HL-60/S4 treated with retinoic acid at 250 ng/mL for 4 days and 3 days (cell line): ENCODE data around the gene HNF1A.
"Not testable (repeated sequence)": the region's sequence is repeated elsewhere in the genome, so short reads cannot be mapped to it uniquely, and the experiment has no call there.

ENCODE experiments used
- in situ Hi-C: fragments of 300-500 bp; cut with MboI; formaldehyde crosslinking; loops from 2 replicates; pipeline ENCODE4 v1.7.0; 2022; ENCODE audit warnings: low sequenced_read_pairs

Gene HNF1A

DNA sequence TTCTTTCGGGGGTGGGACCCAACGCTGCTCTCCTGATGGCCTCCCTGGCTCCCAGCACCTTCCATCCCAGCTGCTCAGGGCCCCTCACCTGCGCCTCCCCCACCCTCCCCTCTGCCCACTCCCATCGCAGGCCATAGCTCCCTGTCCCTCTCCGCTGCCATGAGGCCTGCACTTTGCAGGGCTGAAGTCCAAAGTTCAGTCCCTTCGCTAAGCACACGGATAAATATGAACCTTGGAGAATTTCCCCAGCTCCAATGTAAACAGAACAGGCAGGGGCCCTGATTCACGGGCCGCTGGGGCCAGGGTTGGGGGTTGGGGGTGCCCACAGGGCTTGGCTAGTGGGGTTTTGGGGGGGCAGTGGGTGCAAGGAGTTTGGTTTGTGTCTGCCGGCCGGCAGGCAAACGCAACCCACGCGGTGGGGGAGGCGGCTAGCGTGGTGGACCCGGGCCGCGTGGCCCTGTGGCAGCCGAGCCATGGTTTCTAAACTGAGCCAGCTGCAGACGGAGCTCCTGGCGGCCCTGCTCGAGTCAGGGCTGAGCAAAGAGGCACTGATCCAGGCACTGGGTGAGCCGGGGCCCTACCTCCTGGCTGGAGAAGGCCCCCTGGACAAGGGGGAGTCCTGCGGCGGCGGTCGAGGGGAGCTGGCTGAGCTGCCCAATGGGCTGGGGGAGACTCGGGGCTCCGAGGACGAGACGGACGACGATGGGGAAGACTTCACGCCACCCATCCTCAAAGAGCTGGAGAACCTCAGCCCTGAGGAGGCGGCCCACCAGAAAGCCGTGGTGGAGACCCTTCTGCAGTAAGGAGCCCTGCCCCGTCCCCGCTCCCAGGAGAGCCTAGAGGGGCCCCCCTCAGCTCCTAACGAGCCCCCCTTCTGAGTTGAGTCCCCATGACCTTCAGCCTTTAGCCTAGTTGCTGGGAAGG lies at the start of gene HNF1A:
TSS of gene HNF1A (plus strand) at position 248 of the 924 bp plus-strand sequence. CDS start at position 474, 226 bp downstream.
- in situ Hi-C loops, result no loop called here

DNA sequence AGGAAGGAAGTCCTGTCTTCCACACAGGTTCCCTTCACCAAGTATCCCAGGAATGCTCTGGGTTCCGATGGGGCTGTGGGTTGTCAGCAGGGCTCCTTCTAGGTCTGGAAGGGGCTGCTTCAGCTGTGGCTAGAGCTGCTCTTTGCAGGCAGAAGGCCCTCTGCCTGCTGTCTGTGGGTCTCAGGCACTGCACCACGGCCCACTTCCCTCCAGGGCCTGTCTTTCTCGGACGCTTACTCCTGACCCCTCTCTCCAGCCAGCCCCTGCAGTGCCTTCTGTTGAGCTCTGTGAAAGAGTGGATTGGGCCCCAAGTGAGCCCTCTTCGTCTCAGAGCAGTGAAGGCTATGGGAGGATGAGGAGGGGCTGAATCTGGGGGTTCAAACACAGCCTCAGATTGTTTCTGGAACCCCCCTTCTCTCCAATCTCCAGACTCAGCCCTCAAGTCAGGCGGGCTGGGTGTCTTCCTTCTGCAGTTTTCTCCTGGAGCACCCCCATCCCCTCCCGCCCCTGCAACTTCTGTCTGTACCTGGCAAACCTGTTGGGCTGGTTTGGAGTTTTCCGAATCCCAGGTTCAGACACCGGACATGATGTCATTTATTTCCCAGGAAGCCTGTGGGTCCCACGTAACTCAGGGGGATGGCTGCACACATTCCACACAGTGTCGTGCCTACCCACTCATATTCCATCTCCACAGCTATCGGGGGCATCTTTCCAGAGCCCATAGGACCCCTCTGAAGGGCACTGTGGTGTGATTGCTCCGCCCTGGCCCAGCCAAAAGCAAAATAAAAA lies 49.3 kb upstream of the HNF1A start:
- in situ Hi-C loops, result no loop called here

DNA sequence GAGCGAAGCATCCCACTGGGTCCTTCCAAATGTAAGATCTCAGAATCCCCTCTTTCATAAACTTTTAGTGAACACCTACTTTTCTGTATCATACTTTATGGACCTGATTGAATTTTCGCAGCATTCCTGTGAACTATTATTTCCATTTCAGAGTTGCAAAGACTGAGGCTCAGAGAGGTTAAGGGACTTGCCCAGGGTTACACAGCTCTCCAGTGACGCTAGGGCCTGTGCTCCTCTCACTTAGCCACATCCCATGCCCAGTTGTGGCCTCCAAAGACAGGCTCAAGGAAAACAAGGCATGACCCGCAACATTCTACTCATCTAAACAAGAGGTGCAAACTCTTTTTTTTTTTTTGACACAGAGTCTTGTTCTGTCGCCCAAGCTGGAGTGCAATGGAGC lies 48.3 kb upstream of the HNF1A start:
- in situ Hi-C loops, result no loop called here

- in situ Hi-C loops, result no loop called here
These were observed 46.3 kb upstream of the HNF1A start for GRCh38 chr12:120932058-120932457.

- in situ Hi-C loops, result no loop called here
These were observed 45.3 kb upstream of the HNF1A start for GRCh38 chr12:120932956-120933526.

- in situ Hi-C loops, result no loop called here
These were observed 44.6 kb upstream of the HNF1A start for GRCh38 chr12:120933786-120934185.

DNA sequence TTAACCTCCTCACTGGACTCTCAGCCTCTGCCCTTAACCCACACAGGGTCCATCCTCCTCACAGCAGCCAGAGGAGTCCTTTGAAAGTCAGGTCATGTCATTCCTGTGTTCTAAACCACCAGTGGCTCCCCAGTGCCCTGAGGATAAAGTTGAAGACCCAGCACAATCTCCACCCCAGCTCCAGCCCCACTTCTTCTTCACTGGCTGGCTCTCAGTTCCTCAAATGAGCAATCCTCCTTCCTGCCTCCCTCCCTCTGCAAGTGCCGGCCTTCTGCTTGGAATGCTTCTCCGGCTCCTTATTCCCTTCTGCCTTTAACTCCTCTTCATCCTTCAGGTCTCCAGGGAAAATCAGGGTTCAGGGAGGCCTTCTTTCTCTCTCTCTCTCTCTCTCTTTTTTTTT lies 42.1 kb upstream of the HNF1A start:
- in situ Hi-C loops, result no loop called here

- in situ Hi-C loops, result no loop called here
These were observed 39.8 kb upstream of the HNF1A start for GRCh38 chr12:120938496-120938895.

- in situ Hi-C loops, result no loop called here
These were observed 38.8 kb upstream of the HNF1A start for GRCh38 chr12:120939523-120939922.

GRCh38 chr12:120940006-120940405 lies 38.3 kb upstream of the HNF1A start:
- in situ Hi-C loops, result no loop called here

- in situ Hi-C loops, result no loop called here
These were observed 37.5 kb upstream of the HNF1A start for GRCh38 chr12:120940799-120941198.

DNA sequence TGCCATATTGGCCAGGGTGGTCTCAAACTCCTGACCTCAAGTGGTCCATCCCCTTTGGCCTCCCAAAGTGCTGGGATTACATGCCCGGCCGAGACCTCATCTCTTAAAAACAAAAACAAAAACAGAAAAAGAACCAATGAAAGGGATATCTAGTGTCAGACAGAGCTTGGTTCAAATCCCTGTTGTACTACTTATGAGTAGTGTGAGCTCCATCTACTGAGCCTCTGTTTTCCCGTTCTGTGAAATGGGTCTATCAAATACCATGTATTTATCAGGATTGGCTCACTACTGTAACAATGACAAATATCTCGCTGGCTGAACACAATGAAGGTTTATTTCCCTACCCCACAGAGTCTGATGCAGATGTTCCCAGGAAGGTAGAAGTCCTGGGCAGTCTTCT lies 36.9 kb upstream of the HNF1A start:
- in situ Hi-C loops, result no loop called here

GRCh38 chr12:120941846-120942405 lies 36.4 kb upstream of the HNF1A start:
- in situ Hi-C loops, result no loop called here

GRCh38 chr12:120943482-120943881 lies 34.9 kb upstream of the HNF1A start:
- in situ Hi-C loops, result no loop called here

GRCh38 chr12:120944645-120945217 lies 33.6 kb upstream of the HNF1A start:
- in situ Hi-C loops, result no loop called here

- in situ Hi-C loops, result not testable (repeated sequence)
These were observed 32.8 kb upstream of the HNF1A start for GRCh38 chr12:120945516-120945915.

- in situ Hi-C loops, result loop anchor here (25.0 kb wide), 1 partner anchor 363 kb away; the partner anchor contains the start of gene POP5
These were observed 28.0 kb upstream of the HNF1A start for GRCh38 chr12:120950260-120950799.

- in situ Hi-C loops, result loop anchor here (25.0 kb wide), 1 partner anchor 364 kb away; the partner anchor contains the start of gene POP5
These were observed 27.5 kb upstream of the HNF1A start for GRCh38 chr12:120950807-120951206.

DNA sequence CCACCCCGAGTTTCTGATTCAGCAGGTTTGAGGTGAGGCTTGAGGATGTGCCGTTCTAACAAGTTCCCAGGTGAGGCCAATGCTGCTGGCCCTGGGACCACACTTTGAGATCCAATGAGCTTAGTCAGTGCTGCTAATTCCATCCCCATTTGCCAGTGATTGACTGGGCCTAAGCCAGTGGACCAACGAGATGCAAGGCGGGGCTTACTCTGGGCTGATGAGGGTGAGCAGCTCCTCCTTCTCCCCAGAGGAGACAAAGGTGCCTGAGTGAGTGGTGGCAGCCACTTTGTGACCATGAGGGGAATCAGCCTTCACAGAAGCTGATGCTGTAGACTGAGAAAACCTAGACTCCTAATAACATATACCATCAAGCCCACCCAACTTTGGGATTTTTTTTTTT lies 23.1 kb upstream of the HNF1A start:
- in situ Hi-C loops, result loop anchor here (25.0 kb wide), 1 partner anchor 368 kb away; the partner anchor contains the start of gene POP5
